Coronary artery (tissue), 2 donors: ENCODE results near the gene XXYLT1.
A peak's percentile ranks its signal among the peaks of the same experiment; 100 is the strongest.

ENCODE experiments used
- DNase-seq: peaks from one replicate; pipeline ENCODE4 v3.0.0-alpha.2; 2017; ENCODE audit warnings: low spot score
- H3K27ac ChIP-seq, 2 donors: fragments of 200-600 bp; sonication (generic); one replicate each; pipeline ENCODE4 v1.5.1; 2016 to 2019
- H3K4me3 ChIP-seq: fragments of 200-600 bp; sonication (generic); 2 replicates; pipeline ENCODE4 v1.5.1; 2016; ENCODE audit warnings: mild to moderate bottlenecking, moderate library complexity
- CTCF ChIP-seq: fragments of 200-600 bp; sonication (generic); IDR thresholded peaks from one replicate; pipeline ENCODE4 v1.5.1; 2019; ENCODE audit warnings: antibody characterized with exemption

Gene XXYLT1

GRCh38 chr3:195270817-195271409, at the start of gene XXYLT1:
Gene XXYLT1, minus strand, starts transcription at chr3:195271159. Its CDS starts 101 bp downstream, at chr3:195271058.
- Histone ChIP-seq H3K27ac (peak within 1 kb of the TSS; percentile 72 to 85), H3K4me3 (peak within 1 kb of the TSS; percentile 89)
- peak; percentile 90 for DNase-seq
- peak; percentile 55 for TF ChIP-seq CTCF

- DNase-seq, result no peak
- Histone ChIP-seq H3K4me3 (no peak overlapping the region), H3K27ac (no peak overlapping the region)
- no peak for TF ChIP-seq CTCF
Observed at GRCh38 chr3:195319060-195319459, 48.1 kb upstream of the XXYLT1 start.

GRCh38 chr3:195312714-195313113, 41.8 kb upstream of the XXYLT1 start:
- DNase-seq, result no peak
- Histone ChIP-seq H3K4me3 (no peak overlapping the region), H3K27ac (no peak overlapping the region)
- no peak for TF ChIP-seq CTCF

GRCh38 chr3:195307711-195308110, 36.8 kb upstream of the XXYLT1 start:
- H3K4me3 ChIP-seq, result no peak overlapping the region
- no peak overlapping the region for H3K27ac ChIP-seq
- DNase-seq, result no peak
- TF ChIP-seq CTCF, result no peak

GRCh38 chr3:195306369-195306768, 35.4 kb upstream of the XXYLT1 start:
- Histone ChIP-seq H3K27ac (no peak overlapping the region), H3K4me3 (no peak overlapping the region)
- no peak for TF ChIP-seq CTCF

GRCh38 chr3:195302431-195302830, 31.5 kb upstream of the XXYLT1 start:
- Histone ChIP-seq H3K4me3 (no peak overlapping the region), H3K27ac (no peak overlapping the region)
- no peak for DNase-seq
- no peak for TF ChIP-seq CTCF

More at GRCh38 chr3:195306369-195306768, 35.4 kb upstream of the XXYLT1 start:
- DNase-seq, result no peak

- Histone ChIP-seq H3K27ac (no peak overlapping the region), H3K4me3 (no peak overlapping the region)
- no peak for TF ChIP-seq CTCF
- no peak for DNase-seq
Observed at GRCh38 chr3:195297446-195297845, 26.5 kb upstream of the XXYLT1 start.
